GM03348 (cell line): ENCODE data around the gene CACNB4.

Source experiments
- DNase-seq: peaks from one replicate; pipeline ENCODE4 v3.0.0; 2012; ENCODE audit warnings: low spot score

Gene CACNB4

DNA sequence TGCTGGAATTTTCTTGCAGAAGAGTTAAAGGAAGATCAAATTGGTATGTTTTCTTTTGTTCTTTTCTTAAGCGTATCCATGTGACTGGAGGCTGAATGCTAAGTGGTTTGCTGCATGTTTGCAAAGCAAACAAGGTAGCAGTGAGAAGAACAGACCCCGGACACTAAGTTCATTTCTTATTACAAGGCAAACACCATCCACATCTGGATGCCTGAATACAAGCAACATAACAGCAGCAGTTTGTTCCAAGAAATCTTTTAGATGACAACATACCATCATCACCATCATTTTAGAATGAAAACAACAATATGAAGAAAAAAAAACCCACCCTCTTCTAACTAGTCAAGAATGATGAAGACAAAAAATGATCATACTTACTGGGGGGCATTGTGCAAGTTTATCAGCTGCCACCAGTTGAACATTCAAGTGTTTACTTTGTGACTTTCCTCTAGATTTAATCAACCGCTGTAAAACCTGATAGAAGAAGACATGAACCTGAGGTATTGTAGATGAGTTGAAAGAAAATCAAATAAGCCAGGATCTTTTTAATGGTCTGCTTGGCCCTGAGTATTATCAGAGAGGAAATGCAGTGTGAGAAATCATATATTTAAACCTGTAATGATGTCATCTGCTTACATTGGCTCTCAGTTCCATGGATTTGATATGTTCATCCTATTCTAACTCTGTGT is 245.6 kb downstream of the CACNB4 start:
- no peak for DNase-seq

- DNase-seq = no peak
Observed at GRCh38 chr2:151852260-151853069, 246.4 kb downstream of the CACNB4 start.

DNA sequence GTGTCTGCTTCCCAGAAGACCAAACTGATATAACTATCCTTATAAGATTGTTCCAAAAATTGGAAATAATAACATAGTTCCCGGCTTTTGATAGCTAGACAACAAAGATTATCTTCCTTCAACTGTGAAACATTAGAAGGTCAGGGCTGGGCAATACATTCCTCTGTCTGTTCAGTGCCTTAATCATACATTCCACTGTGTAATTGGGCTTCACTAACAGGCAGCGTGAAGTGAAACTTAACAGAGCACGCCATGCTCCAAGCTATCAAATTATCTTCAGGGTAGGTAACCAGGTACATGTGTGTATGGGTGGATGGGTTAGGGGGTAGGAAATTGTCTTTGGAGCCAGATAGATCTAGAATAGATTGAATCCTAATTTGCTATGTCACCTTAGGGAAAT is 247.1 kb downstream of the CACNB4 start:
- peak; percentile 20 for DNase-seq

GRCh38 chr2:151849413-151850010 is 249.3 kb downstream of the CACNB4 start:
- no peak for DNase-seq

DNA sequence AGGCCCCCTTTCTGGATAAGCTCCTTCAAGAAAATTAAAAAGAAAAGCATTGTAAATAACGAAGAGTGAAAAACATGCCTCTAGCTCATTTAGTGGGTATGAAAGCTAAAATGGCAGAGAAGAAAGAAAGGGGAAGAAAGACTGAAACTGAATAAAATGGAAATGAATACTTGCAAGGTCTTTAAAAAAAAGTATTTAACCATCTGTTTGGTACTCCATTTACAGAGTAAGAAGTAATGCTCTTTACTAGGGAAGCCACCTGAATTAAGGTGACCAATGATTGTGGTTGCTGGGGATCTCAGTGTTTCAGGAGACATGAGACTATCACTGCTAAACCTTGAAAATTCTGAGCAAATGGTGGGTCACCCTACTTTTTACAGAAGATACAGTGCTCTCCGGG is 253.0 kb downstream of the CACNB4 start:
- DNase-seq = no peak

- DNase-seq = no peak
Observed at GRCh38 chr2:151845481-151845880, 253.4 kb downstream of the CACNB4 start.

DNA sequence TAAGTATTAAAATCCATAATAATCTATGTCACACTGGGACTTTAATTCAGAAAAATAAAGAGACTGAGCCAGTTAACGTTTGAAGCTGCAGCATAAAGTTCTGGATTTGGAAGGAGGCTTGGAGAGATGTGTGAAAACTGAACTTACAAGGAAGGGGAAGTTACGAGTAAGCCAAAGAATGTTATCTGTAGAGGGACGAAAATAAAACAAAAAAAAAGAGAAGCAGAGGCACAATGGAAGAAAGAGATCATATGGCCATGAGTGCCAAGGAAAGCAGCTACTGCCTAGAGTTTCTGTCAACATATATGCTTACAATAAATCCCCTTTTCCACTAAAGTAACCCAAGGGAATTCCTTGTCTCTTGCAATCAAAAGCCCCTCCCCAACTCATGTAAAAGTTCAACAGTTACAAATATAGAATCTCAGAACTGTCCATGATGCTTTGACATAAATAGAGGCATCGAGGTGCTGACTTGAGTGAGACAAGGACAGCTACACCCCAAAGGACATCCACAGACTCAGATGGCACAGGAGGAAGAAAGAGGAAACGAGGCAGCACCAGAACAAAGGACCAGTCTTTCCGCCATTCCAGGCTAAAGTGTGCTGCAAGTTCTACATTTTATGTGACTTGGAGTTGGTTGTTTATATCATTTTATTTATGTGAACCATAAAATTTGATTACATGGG is 254.5 kb downstream of the CACNB4 start:
- no peak for DNase-seq

- DNase-seq = no peak
Observed at GRCh38 chr2:151843691-151844061, 255.2 kb downstream of the CACNB4 start.

- DNase-seq = no peak
Observed at GRCh38 chr2:151842830-151843690, 255.8 kb downstream of the CACNB4 start.

GRCh38 chr2:151841047-151841424 is 257.8 kb downstream of the CACNB4 start:
- no peak for DNase-seq

GRCh38 chr2:151840216-151841046 is 258.4 kb downstream of the CACNB4 start:
- DNase-seq = no peak

DNA sequence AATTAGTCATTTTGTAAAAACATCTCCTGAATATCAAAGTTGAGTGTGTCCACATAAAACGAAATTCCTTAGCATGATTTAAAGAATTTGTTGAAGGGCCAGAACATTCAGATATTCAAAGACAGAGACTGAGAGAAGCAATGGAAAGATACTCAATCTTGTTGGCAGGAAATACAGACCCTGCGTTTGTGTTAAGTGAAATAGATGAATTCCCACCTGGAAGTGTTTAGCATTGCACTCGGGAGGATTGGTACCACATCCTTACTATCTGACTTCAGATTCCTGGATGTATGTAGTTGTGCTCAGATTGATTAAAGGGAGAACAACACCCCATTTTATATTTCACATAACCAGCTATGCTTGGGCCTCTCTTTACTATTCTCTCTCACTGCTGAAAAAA is 260.9 kb downstream of the CACNB4 start:
- DNase-seq = no peak

- DNase-seq = no peak
Observed at GRCh38 chr2:151833984-151834383, 264.9 kb downstream of the CACNB4 start.

GRCh38 chr2:151830961-151831360 is 267.9 kb downstream of the CACNB4 start:
- DNase-seq = no peak

DNA sequence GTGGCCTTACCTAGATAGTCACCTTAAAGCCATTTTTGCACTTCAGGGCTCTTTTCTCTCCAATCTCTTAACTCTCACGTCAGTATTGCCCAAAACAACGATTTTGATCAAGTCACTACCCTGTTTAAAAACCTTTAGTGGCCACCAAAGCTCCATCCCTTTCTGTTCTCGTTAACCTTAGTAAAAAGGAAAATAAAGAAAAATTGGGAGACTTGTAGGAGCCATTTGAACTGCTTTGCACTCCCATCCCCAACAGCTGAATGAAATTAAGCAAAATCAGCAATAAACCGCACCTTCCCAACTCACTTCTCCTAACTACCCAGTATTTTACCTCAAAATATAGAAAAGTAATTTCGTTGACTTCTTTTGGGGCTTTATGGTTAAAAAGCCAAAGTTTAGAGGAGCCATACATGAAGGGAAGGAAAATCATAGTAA is 269.9 kb downstream of the CACNB4 start:
- no peak for DNase-seq

DNA sequence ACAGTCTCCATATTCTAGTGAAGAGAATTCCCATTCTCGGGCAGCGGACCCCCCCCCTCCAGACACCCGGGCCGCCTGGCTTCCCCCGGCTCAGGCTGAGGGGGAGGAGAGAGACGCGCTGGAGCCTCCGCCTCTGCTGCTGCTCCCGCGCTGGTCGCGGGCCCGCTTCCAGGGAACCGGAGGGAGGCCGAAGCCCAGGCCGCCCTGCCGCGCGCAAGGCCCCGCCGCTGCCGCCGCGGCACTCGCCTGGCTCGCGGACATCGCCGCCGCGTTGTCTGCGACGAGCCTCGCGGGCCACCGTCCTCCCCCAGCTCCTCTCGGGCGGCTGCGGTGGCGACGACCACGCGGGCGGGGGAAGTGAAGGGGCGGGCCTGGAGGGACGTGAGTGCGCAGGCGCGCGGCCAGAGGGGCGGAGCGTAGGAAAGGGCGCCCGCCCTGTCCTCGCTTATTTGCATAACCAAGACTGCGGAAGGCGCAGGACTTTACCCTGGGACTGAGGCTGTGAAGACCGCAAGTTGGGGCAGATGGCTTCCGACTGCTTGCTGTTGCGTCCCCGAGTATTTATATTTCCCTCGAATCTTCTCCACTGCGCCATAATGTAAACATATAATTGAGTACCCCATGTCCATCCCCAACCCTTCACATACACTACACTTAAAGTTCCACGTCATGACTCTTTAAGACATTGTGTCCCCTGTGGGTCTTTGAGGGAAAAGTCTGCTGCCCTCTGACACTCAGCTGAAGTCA is 270.5 kb downstream of the CACNB4 start, which contains the start of gene ARL5A:
Gene ARL5A, minus strand, starts transcription at position 279 of the 747 bp plus-strand sequence. Its CDS starts 245 bp downstream, at position 34.
- DNase-seq = peak; percentile 99

DNA sequence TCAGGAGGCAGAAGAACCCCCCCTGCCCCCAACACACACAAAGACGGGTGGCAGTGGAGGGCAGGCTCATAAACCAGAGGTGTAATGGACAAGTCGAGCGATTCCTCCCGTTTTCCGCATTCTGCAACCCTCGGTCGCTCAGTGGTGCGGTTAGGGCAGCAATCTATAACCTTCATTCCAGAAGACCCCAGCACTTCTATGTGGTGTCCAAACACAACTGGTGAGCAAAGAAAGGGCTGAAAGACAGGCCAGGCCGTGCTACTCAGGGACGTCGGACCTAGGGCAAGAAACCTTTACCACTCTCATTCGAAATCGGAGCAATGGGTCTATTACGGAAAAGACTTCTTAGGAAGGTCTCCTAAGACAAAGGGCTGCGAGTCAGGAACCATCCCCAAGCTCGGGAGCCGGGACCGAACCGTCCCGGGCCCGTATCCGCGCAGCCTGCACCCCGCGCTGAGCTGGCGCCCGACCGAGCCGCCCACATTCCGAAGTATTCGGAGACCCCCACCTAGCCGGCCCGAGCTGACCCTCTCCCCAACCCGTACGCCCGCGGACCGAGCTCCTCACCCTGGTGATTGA is 271.2 kb downstream of the CACNB4 start:
- DNase-seq = peak; percentile 31

DNA sequence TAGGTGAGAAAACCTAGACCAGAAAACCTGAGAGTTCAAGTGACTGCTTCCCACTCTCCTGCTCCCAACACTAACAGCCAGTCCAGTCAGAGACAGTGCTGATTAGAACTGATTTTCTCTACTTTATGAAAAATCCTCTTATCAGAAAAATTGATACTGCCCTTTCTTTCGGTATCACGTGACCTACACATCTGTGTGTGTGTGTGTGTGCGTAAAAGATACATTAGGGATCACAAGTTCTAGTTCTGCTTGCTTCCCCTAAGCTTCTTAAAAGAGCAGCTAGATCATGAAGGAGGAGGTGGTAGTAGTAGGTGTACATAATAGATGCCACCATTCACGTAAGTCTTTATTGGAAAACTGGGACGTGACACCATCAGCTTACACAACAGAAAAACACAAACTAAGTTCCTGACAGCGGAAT is 272.1 kb downstream of the CACNB4 start:
- peak; percentile 8 for DNase-seq

DNA sequence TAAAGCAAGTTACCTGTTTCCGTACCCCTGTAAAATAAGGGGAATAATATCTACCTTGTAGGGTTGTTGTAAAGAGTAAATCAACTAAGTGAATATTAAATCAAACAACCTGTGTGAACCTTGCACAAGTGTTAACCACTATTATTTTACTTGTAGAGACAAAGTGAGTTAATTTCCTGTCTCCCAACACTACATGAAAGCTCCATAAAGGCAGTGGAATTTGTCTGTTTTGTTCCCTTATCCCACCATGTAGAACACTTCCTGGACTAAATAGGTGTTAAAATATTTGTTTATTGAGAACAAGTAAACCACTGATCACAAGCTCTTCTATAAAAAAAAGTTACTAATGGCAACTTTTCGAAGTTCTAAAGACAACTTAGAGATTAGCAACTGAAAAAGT is 274.0 kb downstream of the CACNB4 start:
- DNase-seq = no peak
